Fibroblast of skin of right quadriceps (primary cell): ENCODE results near the gene MUC6.
A peak's percentile ranks its signal among the peaks of the same experiment; 100 is the strongest.
"Not testable (repeated sequence)": the region's sequence is repeated elsewhere in the genome, so short reads cannot be mapped to it uniquely, and the experiment has no call there.

Source experiments
- DNase-seq: peaks from one replicate; pipeline ENCODE4 v3.0.0-alpha.2; 2013

MUC6 gene

GRCh38 chr11:984546-984945 lies 52.0 kb downstream of the MUC6 start:
- no peak for DNase-seq

- no peak for DNase-seq
Measured at GRCh38 chr11:981764-982163, 54.8 kb downstream of the MUC6 start.

GRCh38 chr11:980438-981357 lies 55.8 kb downstream of the MUC6 start:
- no peak for DNase-seq

DNA sequence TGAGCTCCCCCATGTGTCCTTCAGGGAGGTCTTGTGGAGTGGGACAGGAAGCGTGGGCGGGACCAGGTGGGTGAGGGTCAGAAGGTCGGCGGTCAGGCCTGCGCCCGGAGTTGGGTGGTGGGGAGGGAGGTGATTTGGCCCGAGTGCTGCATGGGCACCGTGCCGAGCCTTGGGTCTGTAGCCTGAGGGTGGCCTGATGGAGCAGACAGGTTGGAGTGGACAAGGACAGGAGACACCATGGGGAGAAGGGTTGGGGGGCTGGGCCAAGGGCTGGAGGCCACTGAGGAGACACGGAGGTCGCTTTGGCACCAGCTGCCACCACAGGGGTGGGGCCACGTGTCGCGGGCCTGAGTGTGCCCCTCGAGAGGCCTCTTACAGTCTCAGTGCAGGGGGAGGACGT lies 57.7 kb downstream of the MUC6 start:
- DNase-seq, result no peak

DNA sequence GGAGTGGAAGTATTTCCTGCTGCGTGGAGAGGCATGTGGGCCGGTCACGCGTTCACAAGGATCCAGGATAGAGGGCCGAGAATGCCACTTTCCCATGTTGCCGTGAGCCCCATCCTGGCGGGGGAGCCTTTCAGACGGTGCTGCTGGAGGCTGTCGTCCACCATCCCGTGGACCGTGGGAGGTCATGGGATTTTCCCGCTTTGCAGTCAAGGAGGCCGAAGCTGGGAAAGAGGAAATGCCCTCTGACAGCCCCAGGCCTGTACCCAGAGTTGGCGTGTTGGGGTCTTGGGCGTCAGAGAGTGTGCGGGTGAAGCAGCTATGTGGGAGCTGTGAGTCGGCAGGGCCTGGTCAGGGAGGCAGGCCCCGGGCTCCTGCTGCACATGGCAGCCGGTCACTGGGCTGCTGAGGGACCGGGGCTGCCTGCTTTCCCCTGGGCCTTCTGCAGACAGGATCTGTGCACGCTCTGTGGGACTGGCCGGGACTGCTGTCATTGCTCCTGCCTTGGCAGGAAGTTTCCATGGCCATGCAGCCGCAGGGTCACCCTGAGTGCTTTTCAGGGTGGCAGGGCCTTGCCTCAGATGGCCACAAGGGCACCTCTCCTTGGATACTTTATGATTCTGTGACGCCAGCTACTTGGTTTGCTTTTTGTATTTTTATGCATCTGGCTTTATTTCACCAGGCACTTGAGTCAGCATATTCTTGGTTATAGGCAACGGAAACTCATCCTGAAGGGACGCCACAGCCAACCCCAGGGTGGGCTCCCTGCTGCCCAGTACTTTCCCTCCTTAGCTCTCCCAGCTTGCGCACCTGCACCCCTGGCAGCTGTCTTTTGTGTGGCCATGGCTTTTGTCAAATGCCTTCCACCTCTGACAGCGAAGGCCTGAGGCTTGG lies 58.4 kb downstream of the MUC6 start:
- no peak for DNase-seq

GRCh38 chr11:976431-977160 lies 59.9 kb downstream of the MUC6 start:
- DNase-seq, result peak; percentile 15

DNA sequence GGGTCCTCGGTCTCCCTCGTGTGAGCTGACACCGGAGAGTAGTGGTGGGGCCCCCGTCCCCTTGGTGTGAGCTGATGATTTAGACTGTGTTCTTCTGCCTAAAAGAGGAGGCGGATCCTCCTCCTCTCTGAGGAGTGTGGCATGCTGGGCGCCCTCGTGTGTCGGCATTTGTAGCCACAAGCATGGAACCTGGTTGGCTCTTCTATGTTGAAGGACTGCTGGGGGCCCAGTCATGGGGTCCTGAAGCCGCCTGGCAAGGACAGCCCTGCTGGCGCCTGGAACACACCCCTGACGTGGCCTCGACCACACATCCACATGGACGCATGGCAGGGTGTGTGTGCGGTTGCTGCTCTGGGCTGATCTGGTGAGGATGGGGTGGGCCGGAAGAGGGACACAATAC lies 60.7 kb downstream of the MUC6 start:
- peak; percentile 37 for DNase-seq

DNA sequence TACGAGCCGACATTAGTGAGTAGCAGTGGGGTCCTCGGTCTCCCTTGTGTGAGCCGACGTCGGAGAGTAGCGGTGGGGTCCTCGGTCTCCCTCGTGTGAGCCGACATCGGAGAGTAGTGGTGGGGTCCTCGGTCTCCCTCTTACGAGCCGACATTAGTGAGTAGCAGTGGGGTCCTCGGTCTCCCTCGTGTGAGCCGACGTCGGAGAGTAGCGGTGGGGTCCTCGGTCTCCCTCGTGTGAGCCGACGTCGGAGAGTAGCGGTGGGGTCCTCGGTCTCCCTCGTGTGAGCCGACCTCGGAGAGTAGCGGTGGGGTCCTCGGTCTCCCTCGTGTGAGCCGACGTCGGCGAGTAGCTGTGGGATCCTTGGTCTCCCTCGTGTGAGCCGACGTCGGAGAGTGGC lies 61.1 kb downstream of the MUC6 start:
- DNase-seq, result not testable (repeated sequence)

- DNase-seq, result no peak
Measured at GRCh38 chr11:973237-973636, 63.3 kb downstream of the MUC6 start.

GRCh38 chr11:972523-973211 lies 63.9 kb downstream of the MUC6 start:
- no peak for DNase-seq

DNA sequence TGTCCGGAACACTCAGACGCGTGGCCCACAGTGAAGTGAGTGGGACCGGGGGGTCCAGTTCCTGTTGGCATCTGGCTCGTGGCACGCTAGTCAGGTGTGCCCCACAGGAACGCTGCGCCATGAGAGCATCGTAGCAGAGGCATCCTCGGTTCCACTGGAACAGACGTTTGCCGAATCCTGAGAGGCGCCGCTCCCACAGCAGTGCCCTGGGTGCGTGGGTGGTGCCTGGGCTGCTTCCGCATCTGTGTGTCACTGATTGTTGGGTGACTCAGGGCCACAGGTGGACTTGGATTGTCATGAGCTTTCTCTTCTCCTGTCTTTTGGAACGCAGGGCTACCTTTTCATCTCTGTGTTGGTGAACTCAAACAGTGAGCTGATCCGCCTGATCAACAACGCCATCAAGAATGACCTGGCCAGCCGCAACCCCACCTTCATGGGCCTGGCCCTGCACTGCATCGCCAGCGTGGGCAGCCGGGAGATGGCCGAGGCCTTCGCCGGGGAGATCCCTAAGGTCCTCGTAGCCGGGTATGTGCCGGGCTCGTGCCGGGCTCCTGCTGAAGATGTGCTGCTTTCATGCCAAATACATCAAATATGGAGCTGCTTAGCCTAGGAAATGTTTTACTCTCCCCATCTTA lies 64.7 kb downstream of the MUC6 start:
- no peak for DNase-seq

- no peak for DNase-seq
Measured at GRCh38 chr11:971092-971690, 65.3 kb downstream of the MUC6 start.

GRCh38 chr11:970319-970871 lies 66.1 kb downstream of the MUC6 start:
- no peak for DNase-seq

DNA sequence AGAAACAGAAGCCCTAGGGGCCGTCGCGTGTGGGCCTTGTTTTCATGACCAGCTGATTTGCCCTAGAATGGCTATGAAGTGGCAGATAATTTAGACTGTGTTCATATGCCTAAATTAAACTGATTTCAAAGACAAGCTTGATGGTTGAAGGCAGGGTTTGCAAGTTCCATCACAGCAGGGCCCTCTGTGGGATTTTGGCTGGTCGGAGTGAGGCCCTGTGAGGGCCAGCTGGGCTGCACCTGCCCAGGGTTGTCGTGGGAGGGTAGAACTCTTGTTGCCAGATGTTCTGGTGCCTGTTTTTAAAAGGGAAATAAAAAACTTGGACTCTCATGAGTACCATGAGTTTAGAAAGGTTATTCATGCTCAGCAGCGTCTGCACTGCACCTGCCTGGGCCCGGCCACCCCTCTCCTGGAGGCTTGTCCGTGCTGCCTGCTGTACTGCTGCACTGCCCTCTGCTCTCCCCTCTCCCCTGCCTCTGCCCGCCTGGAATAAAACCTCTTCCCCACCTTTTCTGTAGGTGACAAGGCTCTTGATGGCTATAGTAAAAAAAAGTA lies 66.8 kb downstream of the MUC6 start:
- no peak for DNase-seq

- DNase-seq, result no peak
Measured at GRCh38 chr11:968822-969221, 67.7 kb downstream of the MUC6 start.

- DNase-seq, result no peak
Measured at GRCh38 chr11:967995-968751, 68.3 kb downstream of the MUC6 start.

DNA sequence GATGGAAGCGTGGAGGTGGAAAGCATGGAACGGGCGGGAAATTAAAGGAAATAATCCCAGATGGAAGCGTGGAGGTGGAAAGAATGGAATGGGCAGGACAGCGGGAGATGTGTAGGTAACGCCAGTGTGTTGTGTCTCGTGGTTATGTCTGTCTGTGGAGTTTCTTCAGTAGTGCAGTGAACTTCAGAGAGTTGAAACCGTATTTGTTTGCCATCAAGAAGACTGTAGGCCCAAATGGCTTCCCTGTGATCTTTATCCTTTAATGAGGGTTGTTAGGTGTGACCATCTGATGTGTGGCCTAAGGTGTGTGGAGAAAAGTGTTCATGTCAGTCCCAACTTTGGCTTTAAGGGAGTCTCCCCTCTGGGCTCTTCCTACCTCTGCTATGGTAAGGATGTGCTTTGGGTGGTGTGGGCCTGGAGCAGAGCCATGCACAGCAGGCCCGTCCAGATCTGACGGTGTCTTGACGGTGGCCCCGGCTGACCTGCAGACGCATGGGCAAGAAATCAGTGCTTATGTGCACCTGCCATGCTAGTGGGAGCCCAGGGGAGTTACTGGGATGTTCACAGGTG lies 71.2 kb downstream of the MUC6 start:
- DNase-seq, result no peak

DNA sequence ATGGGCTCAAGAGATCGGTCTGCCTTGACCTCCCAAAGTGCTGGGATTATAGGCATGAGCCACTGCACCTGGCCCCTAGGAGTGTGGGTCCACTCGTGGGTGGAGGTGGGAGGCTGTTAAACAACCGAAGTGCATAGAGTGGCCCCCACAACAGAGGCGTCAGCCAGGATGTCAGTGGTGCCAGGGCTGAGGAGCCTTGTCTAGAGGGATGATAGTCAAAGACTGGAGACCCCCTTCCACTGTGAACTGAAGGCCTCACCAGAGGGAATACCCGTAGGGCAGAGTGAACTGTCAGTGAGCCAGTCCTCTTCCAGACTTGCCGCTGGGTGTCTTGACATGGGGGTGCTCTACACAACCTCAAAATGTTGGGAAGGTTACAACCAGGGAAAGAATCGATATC lies 72.7 kb downstream of the MUC6 start:
- no peak for DNase-seq
